ENCODE measurements around the gene ZBTB45. TPM values are rescaled to one million over a fixed set of nuclear protein-coding genes. Genes with fewer than 3 reads are reported as not detected.

The ZBTB45 gene
- polyA plus RNA-seq, 3 donors, result 2.2 to 5.3 (median 2.6) TPM

DNA sequence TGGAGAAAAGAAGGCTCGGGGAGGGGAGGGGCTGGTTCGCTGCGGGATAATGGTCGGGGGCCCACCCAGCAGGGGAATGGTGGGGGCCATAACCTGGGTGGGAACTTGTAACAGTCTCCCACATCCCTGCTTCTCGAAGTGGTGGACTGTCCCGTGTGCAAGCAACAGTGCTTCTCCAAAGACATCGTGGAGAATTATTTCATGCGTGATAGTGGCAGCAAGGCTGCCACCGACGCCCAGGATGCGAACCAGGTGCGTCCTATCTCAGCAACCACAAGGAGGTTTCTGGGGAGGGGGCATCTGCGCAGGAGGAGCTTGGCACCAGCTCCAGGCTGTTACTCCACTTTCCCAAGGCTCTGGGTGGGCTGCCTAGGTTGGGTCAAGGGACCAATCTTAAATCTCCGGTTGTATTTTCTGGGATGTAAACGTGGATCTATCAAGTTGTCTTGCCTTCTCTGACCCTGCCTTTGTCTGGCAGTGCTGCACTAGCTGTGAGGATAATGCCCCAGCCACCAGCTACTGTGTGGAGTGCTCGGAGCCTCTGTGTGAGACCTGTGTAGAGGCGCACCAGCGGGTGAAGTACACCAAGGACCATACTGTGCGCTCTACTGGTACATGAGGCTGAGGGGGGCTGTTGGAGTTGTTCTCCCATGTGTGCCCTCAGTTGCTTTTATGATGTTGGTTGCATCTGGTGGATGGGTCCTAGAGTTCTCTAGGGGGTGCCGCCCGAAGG, 25.8 kb upstream of the ZBTB45 start:
- Histone ChIP-seq H3K9ac (ENCODE audit: insufficient read depth, low read length, poor library complexity, severe bottlenecking) (peak overlapping the region; percentile 79), H3K9me3 (replicated peaks in 1 of 2; ENCODE audit: control insufficient read depth in 1 of 2, insufficient read depth in 1 of 2, low read length in 2 of 2) (no peaks in the 10 kb centered on the region), H4K20me1 (ENCODE audit: insufficient read depth, low read length) (peaks cover 58% of the 10 kb centered on the region), H3K4me3 (replicated peaks in 1 of 3; ENCODE audit: low read depth in 2 of 3, low read length in 3 of 3) (peak overlapping the region; percentile 76 to 93 (median 84)), H3K27me3 (ENCODE audit: control insufficient read depth in 2 of 2, insufficient read depth in 2 of 2, low read length in 2 of 2) (no peaks in the 10 kb centered on the region), H3K4me2 (replicated peaks; ENCODE audit: extremely low read depth, low read length, poor library complexity, severe bottlenecking) (peak overlapping the region; percentile 99), H3K36me3 (replicated peaks in 1 of 2; ENCODE audit: control insufficient read depth in 1 of 2, insufficient read depth in 2 of 2, low read length in 2 of 2) (peaks cover 34 to 35% of the 10 kb centered on the region in 2 donors), H3K27ac (ENCODE audit: low read depth in 1 of 2, low read length in 2 of 2) (peak overlapping the region in 1 of 2 donors; percentile 70), H3K4me1 (ENCODE audit: control insufficient read depth in 1 of 2, insufficient read depth in 2 of 2, low read length in 2 of 2) (peaks cover 27 to 29% of the 10 kb centered on the region in 2 donors), H3K79me2 (ENCODE audit: insufficient read depth, low read length) (peaks cover 50% of the 10 kb centered on the region), H2AFZ (ENCODE audit: insufficient read depth, low read depth, low read length, poor library complexity, severe bottlenecking) (no peak overlapping the region)
- TF ChIP-seq, protein P1, sequence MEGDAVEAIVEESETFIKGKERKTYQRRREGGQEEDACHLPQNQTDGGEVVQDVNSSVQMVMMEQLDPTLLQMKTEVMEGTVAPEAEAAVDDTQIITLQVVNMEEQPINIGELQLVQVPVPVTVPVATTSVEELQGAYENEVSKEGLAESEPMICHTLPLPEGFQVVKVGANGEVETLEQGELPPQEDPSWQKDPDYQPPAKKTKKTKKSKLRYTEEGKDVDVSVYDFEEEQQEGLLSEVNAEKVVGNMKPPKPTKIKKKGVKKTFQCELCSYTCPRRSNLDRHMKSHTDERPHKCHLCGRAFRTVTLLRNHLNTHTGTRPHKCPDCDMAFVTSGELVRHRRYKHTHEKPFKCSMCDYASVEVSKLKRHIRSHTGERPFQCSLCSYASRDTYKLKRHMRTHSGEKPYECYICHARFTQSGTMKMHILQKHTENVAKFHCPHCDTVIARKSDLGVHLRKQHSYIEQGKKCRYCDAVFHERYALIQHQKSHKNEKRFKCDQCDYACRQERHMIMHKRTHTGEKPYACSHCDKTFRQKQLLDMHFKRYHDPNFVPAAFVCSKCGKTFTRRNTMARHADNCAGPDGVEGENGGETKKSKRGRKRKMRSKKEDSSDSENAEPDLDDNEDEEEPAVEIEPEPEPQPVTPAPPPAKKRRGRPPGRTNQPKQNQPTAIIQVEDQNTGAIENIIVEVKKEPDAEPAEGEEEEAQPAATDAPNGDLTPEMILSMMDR (IDR thresholded peaks at IDR 0.05), result no peak
- H3K27ac Mint-ChIP-seq, result peak overlapping the region; percentile 81 to 94 (median 87)
- peaks cover 33% of the 10 kb centered on the region for H3K4me1 Mint-ChIP-seq
- peaks cover 34 to 46% of the 10 kb centered on the region in 2 donors for H3K36me3 Mint-ChIP-seq
- H3K4me3 Mint-ChIP-seq, result peak overlapping the region; percentile 89 to 93
- peaks cover 0 to 2% (median 0%) of the 10 kb centered on the region in 7 donors for H3K9me3 Mint-ChIP-seq
- no peak for DNase-seq
- peaks cover 0 to 4% (median 3%) of the 10 kb centered on the region in 3 donors for H3K27me3 Mint-ChIP-seq (ENCODE audit: low read depth in 3 of 3)
- intact Hi-C loops (cut with micrococcal nuclease), result loop anchor here in 1 of 2 donors (2.0 kb wide), 1 partner anchor 13 kb away; the partner anchor contains the start of gene UBE2M
- 16% methylated on average over 17 of the region's 21 CpGs for WGBS (ENCODE audit: insufficient coverage)

DNA sequence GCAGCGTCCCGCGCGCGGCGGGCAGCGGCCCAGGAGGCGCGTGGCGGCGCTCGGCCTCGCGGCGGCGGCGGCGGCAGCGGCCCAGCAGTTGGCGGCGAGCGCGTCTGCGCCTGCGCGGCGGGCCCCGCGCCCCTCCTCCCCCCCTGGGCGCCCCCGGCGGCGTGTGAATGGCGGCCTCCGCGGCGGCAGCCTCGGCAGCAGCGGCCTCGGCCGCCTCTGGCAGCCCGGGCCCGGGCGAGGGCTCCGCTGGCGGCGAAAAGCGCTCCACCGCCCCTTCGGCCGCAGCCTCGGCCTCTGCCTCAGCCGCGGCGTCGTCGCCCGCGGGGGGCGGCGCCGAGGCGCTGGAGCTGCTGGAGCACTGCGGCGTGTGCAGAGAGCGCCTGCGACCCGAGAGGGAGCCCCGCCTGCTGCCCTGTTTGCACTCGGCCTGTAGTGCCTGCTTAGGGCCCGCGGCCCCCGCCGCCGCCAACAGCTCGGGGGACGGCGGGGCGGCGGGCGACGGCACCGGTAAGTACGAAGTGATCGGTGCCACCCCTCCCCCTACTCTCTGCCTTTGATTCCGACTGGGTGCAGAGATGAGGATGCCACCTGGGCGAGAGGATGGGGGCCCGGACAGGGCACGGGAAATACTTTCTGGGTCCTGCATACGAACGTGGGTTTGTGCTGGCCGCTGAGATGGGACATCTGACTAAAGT, 25.1 kb upstream of the ZBTB45 start:
- H3K27ac Mint-ChIP-seq, result peak overlapping the region; percentile 86 to 100 (median 99)
- H3K9me3 Mint-ChIP-seq, result peaks cover 0 to 2% (median 0%) of the 10 kb centered on the region in 7 donors
- WGBS (ENCODE audit: insufficient coverage), result under 1% methylated on average over 79 of the region's 92 CpGs
- Histone ChIP-seq H3K79me2 (ENCODE audit: insufficient read depth, low read length) (peaks cover 50% of the 10 kb centered on the region), H3K4me2 (replicated peaks; ENCODE audit: extremely low read depth, low read length, poor library complexity, severe bottlenecking) (peak overlapping the region; percentile 99), H3K9me3 (replicated peaks in 1 of 2; ENCODE audit: control insufficient read depth in 1 of 2, insufficient read depth in 1 of 2, low read length in 2 of 2) (no peaks in the 10 kb centered on the region), H4K20me1 (ENCODE audit: insufficient read depth, low read length) (peaks cover 51% of the 10 kb centered on the region), H3K36me3 (replicated peaks in 1 of 2; ENCODE audit: control insufficient read depth in 1 of 2, insufficient read depth in 2 of 2, low read length in 2 of 2) (peaks cover 27 to 28% of the 10 kb centered on the region in 2 donors), H3K27me3 (ENCODE audit: control insufficient read depth in 2 of 2, insufficient read depth in 2 of 2, low read length in 2 of 2) (peaks cover 0 to under 1% of the 10 kb centered on the region in 2 donors), H3K4me1 (ENCODE audit: control insufficient read depth in 1 of 2, insufficient read depth in 2 of 2, low read length in 2 of 2) (peaks cover 29% of the 10 kb centered on the region in 2 donors), H3K27ac (ENCODE audit: low read depth in 1 of 2, low read length in 2 of 2) (peak overlapping the region; percentile 98 to 100), H2AFZ (ENCODE audit: insufficient read depth, low read depth, low read length, poor library complexity, severe bottlenecking) (no peak overlapping the region), H3K9ac (ENCODE audit: insufficient read depth, low read length, poor library complexity, severe bottlenecking) (peak overlapping the region; percentile 88), H3K4me3 (replicated peaks in 1 of 3; ENCODE audit: low read depth in 2 of 3, low read length in 3 of 3) (peak overlapping the region; percentile 76 to 93 (median 84))
- intact Hi-C loops (cut with micrococcal nuclease), result loop anchor here in 1 of 2 donors (2.0 kb wide), 1 partner anchor 14 kb away; the partner anchor contains the start of gene UBE2M
- H3K36me3 Mint-ChIP-seq, result peaks cover 26 to 39% of the 10 kb centered on the region in 2 donors
- peaks cover 34% of the 10 kb centered on the region for H3K4me1 Mint-ChIP-seq
- peaks cover 0 to 11% (median 6%) of the 10 kb centered on the region in 3 donors for H3K27me3 Mint-ChIP-seq (ENCODE audit: low read depth in 3 of 3)
- peak in 1 of 3 donors; percentile 50 for DNase-seq
- peak overlapping the region; percentile 89 to 93 for H3K4me3 Mint-ChIP-seq
- TF ChIP-seq, protein P1 (IDR thresholded peaks at IDR 0.05), result no peak

All from CD14-positive monocyte (primary cell).